Measurements from ENCODE around the gene SLC15A5. TPM values are rescaled to one million over a fixed set of nuclear protein-coding genes. Genes with fewer than 3 reads are reported as not detected.

SLC15A5 gene
- total RNA-seq, 3 donors from 2014 or later = not detected

- DNase-seq (no peak), ATAC-seq (no peak)
- Mint-ChIP-seq H3K9me3 (no peaks in the 10 kb centered on the region), H3K27me3 (ENCODE audit: low read depth) (no peaks in the 10 kb centered on the region), H3K4me3 (no peak overlapping the region), H3K36me3 (ENCODE audit: insufficient read depth) (no peaks in the 10 kb centered on the region), H3K4me1 (ENCODE audit: low read depth) (no peaks in the 10 kb centered on the region)
These were observed 38.8 kb downstream of the SLC15A5 start for GRCh38 chr12:16238661-16239060.

- Mint-ChIP-seq H3K4me1 (ENCODE audit: low read depth) (no peaks in the 10 kb centered on the region), H3K36me3 (ENCODE audit: insufficient read depth) (no peaks in the 10 kb centered on the region), H3K9me3 (peaks cover 7% of the 10 kb centered on the region), H3K4me3 (no peak overlapping the region), H3K27me3 (ENCODE audit: low read depth) (no peaks in the 10 kb centered on the region)
- DNase-seq (no peak), ATAC-seq (no peak)
These were observed 47.8 kb downstream of the SLC15A5 start for GRCh38 chr12:16229676-16230075.

GRCh38 chr12:16228067-16228466 is 49.4 kb downstream of the SLC15A5 start:
- DNase-seq (no peak), ATAC-seq (no peak)
- no peaks in the 10 kb centered on the region for H3K27me3 Mint-ChIP-seq (ENCODE audit: low read depth)
- no peak overlapping the region for H3K4me3 Mint-ChIP-seq
- H3K4me1 Mint-ChIP-seq (ENCODE audit: low read depth) = no peaks in the 10 kb centered on the region
- H3K36me3 Mint-ChIP-seq (ENCODE audit: insufficient read depth) = no peaks in the 10 kb centered on the region
- H3K9me3 Mint-ChIP-seq = peaks cover 7% of the 10 kb centered on the region

GRCh38 chr12:16225692-16226091 is 51.8 kb downstream of the SLC15A5 start:
- Mint-ChIP-seq H3K9me3 (peaks cover 3% of the 10 kb centered on the region), H3K36me3 (ENCODE audit: insufficient read depth) (no peaks in the 10 kb centered on the region), H3K4me1 (ENCODE audit: low read depth) (no peaks in the 10 kb centered on the region), H3K4me3 (no peak overlapping the region), H3K27me3 (ENCODE audit: low read depth) (no peaks in the 10 kb centered on the region)
- no peak for ATAC-seq
- no peak for DNase-seq

GRCh38 chr12:16224196-16224595 is 53.3 kb downstream of the SLC15A5 start:
- no peak for ATAC-seq
- Mint-ChIP-seq H3K4me1 (ENCODE audit: low read depth) (no peaks in the 10 kb centered on the region), H3K4me3 (no peak overlapping the region)

GRCh38 chr12:16221776-16222175 is 55.7 kb downstream of the SLC15A5 start:
- H3K36me3 Mint-ChIP-seq (ENCODE audit: insufficient read depth) = no peaks in the 10 kb centered on the region
- ATAC-seq (no peak), DNase-seq (no peak)
- H3K4me1 Mint-ChIP-seq (ENCODE audit: low read depth) = no peaks in the 10 kb centered on the region
- H3K27me3 Mint-ChIP-seq (ENCODE audit: low read depth) = no peaks in the 10 kb centered on the region
- H3K4me3 Mint-ChIP-seq = no peak overlapping the region
- peaks cover 3% of the 10 kb centered on the region for H3K9me3 Mint-ChIP-seq

More at GRCh38 chr12:16224196-16224595, 53.3 kb downstream of the SLC15A5 start:
- no peaks in the 10 kb centered on the region for H3K36me3 Mint-ChIP-seq (ENCODE audit: insufficient read depth)
- peaks cover 3% of the 10 kb centered on the region for H3K9me3 Mint-ChIP-seq
- DNase-seq = no peak
- H3K27me3 Mint-ChIP-seq (ENCODE audit: low read depth) = no peaks in the 10 kb centered on the region

- Mint-ChIP-seq H3K9me3 (no peaks in the 10 kb centered on the region), H3K4me1 (ENCODE audit: low read depth) (no peaks in the 10 kb centered on the region), H3K4me3 (no peak overlapping the region), H3K36me3 (ENCODE audit: insufficient read depth) (no peaks in the 10 kb centered on the region), H3K27me3 (ENCODE audit: low read depth) (no peaks in the 10 kb centered on the region)
- DNase-seq (no peak), ATAC-seq (no peak)
These were observed 57.4 kb downstream of the SLC15A5 start for GRCh38 chr12:16220120-16220519.

- no peak for ATAC-seq
- no peaks in the 10 kb centered on the region for H3K36me3 Mint-ChIP-seq (ENCODE audit: insufficient read depth)
- no peak for DNase-seq
- no peaks in the 10 kb centered on the region for H3K9me3 Mint-ChIP-seq
- H3K27me3 Mint-ChIP-seq (ENCODE audit: low read depth) = no peaks in the 10 kb centered on the region
- H3K4me3 Mint-ChIP-seq = no peak overlapping the region
- no peaks in the 10 kb centered on the region for H3K4me1 Mint-ChIP-seq (ENCODE audit: low read depth)
These were observed 58.3 kb downstream of the SLC15A5 start for GRCh38 chr12:16218934-16219751.

- no peaks in the 10 kb centered on the region for H3K4me1 Mint-ChIP-seq (ENCODE audit: low read depth)
- ATAC-seq (no peak), DNase-seq (no peak)
- no peaks in the 10 kb centered on the region for H3K9me3 Mint-ChIP-seq
- no peak overlapping the region for H3K4me3 Mint-ChIP-seq
- no peaks in the 10 kb centered on the region for H3K36me3 Mint-ChIP-seq (ENCODE audit: insufficient read depth)
- H3K27me3 Mint-ChIP-seq (ENCODE audit: low read depth) = no peaks in the 10 kb centered on the region
These were observed 59.3 kb downstream of the SLC15A5 start for GRCh38 chr12:16218234-16218633.

GRCh38 chr12:16211731-16212130 is 65.8 kb downstream of the SLC15A5 start:
- H3K36me3 Mint-ChIP-seq (ENCODE audit: insufficient read depth) = no peaks in the 10 kb centered on the region
- ATAC-seq = no peak

GRCh38 chr12:16198884-16199283 is 78.6 kb downstream of the SLC15A5 start:
- Mint-ChIP-seq H3K4me3 (no peak overlapping the region), H3K9me3 (peaks cover 21% of the 10 kb centered on the region)

More at GRCh38 chr12:16211731-16212130, 65.8 kb downstream of the SLC15A5 start:
- no peak for DNase-seq
- H3K4me1 Mint-ChIP-seq (ENCODE audit: low read depth) = no peaks in the 10 kb centered on the region
- H3K9me3 Mint-ChIP-seq = no peaks in the 10 kb centered on the region
- H3K27me3 Mint-ChIP-seq (ENCODE audit: low read depth) = no peaks in the 10 kb centered on the region
- no peak overlapping the region for H3K4me3 Mint-ChIP-seq

GRCh38 chr12:16197600-16197999 is 79.9 kb downstream of the SLC15A5 start:
- no peak overlapping the region for H3K4me3 Mint-ChIP-seq
- peaks cover 24% of the 10 kb centered on the region for H3K9me3 Mint-ChIP-seq
- no peaks in the 10 kb centered on the region for H3K36me3 Mint-ChIP-seq (ENCODE audit: insufficient read depth)
- no peaks in the 10 kb centered on the region for H3K4me1 Mint-ChIP-seq (ENCODE audit: low read depth)
- ATAC-seq (no peak), DNase-seq (no peak)
- no peaks in the 10 kb centered on the region for H3K27me3 Mint-ChIP-seq (ENCODE audit: low read depth)

More at GRCh38 chr12:16198884-16199283, 78.6 kb downstream of the SLC15A5 start:
- H3K27me3 Mint-ChIP-seq (ENCODE audit: low read depth) = no peaks in the 10 kb centered on the region
- ATAC-seq (no peak), DNase-seq (no peak)
- no peaks in the 10 kb centered on the region for H3K36me3 Mint-ChIP-seq (ENCODE audit: insufficient read depth)
- H3K4me1 Mint-ChIP-seq (ENCODE audit: low read depth) = no peaks in the 10 kb centered on the region

GRCh38 chr12:16189849-16190248 is 87.6 kb downstream of the SLC15A5 start:
- no peak for DNase-seq
- H3K4me1 Mint-ChIP-seq (ENCODE audit: low read depth) = no peaks in the 10 kb centered on the region
- H3K4me3 Mint-ChIP-seq = no peak overlapping the region
- H3K27me3 Mint-ChIP-seq (ENCODE audit: low read depth) = no peaks in the 10 kb centered on the region
- no peaks in the 10 kb centered on the region for H3K36me3 Mint-ChIP-seq (ENCODE audit: insufficient read depth)
- H3K9me3 Mint-ChIP-seq = peaks cover 3% of the 10 kb centered on the region
- no peak for ATAC-seq

GRCh38 chr12:16187660-16188059 is 89.8 kb downstream of the SLC15A5 start:
- Mint-ChIP-seq H3K4me3 (no peak overlapping the region), H3K4me1 (ENCODE audit: low read depth) (no peaks in the 10 kb centered on the region), H3K36me3 (ENCODE audit: insufficient read depth) (no peaks in the 10 kb centered on the region), H3K27me3 (ENCODE audit: low read depth) (no peaks in the 10 kb centered on the region), H3K9me3 (peaks cover 5% of the 10 kb centered on the region)
- DNase-seq (no peak), ATAC-seq (no peak)

- H3K4me3 Mint-ChIP-seq = no peak overlapping the region
- H3K9me3 Mint-ChIP-seq = peaks cover 7% of the 10 kb centered on the region
- no peak for DNase-seq
- H3K4me1 Mint-ChIP-seq (ENCODE audit: low read depth) = no peaks in the 10 kb centered on the region
- ATAC-seq = no peak
- H3K27me3 Mint-ChIP-seq (ENCODE audit: low read depth) = no peaks in the 10 kb centered on the region
- no peaks in the 10 kb centered on the region for H3K36me3 Mint-ChIP-seq (ENCODE audit: insufficient read depth)
These were observed 92.8 kb downstream of the SLC15A5 start for GRCh38 chr12:16184681-16185080.
